Measurements from ENCODE around the gene LPCAT1. TPM values are rescaled to one million over a fixed set of nuclear protein-coding genes. Genes with fewer than 3 reads are reported as not detected.

LPCAT1 gene
- total RNA-seq, 1 donor from 2014 or later, result 108 TPM

GRCh38 chr5:1468629-1469527 lies 54.9 kb downstream of the LPCAT1 start:
- Histone ChIP-seq H3K4me3 (no peak overlapping the region), H3K9me3 (ENCODE audit: low read depth) (no peaks in the 10 kb centered on the region), H3K36me3 (no peaks in the 10 kb centered on the region), H3K79me2 (ENCODE audit: low read depth) (no peaks in the 10 kb centered on the region), H3K9ac (no peak overlapping the region), H3K4me2 (no peak overlapping the region), H4K20me1 (ENCODE audit: low read depth) (no peaks in the 10 kb centered on the region), H3K27ac (no peak overlapping the region), H3F3A (ENCODE audit: low read depth) (peaks cover 19% of the 10 kb centered on the region), H2AFZ (replicated peaks) (no peak overlapping the region), H3K4me1 (no peaks in the 10 kb centered on the region), H3K27me3 (no peaks in the 10 kb centered on the region)
- H3K9me3 Mint-ChIP-seq, result peaks cover 9% of the 10 kb centered on the region
- no peak overlapping the region for H3K4me3 Mint-ChIP-seq
- peaks cover 30% of the 10 kb centered on the region for H3K36me3 Mint-ChIP-seq
- no peak for TF ChIP-seq EZH2phosphoT487 (IDR thresholded peaks at IDR 0.05)
- TF ChIP-seq, protein P1, sequence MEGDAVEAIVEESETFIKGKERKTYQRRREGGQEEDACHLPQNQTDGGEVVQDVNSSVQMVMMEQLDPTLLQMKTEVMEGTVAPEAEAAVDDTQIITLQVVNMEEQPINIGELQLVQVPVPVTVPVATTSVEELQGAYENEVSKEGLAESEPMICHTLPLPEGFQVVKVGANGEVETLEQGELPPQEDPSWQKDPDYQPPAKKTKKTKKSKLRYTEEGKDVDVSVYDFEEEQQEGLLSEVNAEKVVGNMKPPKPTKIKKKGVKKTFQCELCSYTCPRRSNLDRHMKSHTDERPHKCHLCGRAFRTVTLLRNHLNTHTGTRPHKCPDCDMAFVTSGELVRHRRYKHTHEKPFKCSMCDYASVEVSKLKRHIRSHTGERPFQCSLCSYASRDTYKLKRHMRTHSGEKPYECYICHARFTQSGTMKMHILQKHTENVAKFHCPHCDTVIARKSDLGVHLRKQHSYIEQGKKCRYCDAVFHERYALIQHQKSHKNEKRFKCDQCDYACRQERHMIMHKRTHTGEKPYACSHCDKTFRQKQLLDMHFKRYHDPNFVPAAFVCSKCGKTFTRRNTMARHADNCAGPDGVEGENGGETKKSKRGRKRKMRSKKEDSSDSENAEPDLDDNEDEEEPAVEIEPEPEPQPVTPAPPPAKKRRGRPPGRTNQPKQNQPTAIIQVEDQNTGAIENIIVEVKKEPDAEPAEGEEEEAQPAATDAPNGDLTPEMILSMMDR (IDR thresholded peaks at IDR 0.05), result no peak
- no peak for TF ChIP-seq EZH2 (IDR thresholded peaks at IDR 0.05)
- no peak for DNase-seq (ENCODE audit: low spot score)
- peaks cover 16% of the 10 kb centered on the region for H3K4me1 Mint-ChIP-seq
- peaks cover 15% of the 10 kb centered on the region for H3K27me3 Mint-ChIP-seq (ENCODE audit: insufficient read depth, low read depth)
- H3K27ac Mint-ChIP-seq, result peak overlapping the region; percentile 33

- Histone ChIP-seq H2AFZ (replicated peaks) (no peak overlapping the region), H3K36me3 (no peaks in the 10 kb centered on the region), H3K9me3 (ENCODE audit: low read depth) (no peaks in the 10 kb centered on the region), H3F3A (ENCODE audit: low read depth) (peaks cover 19% of the 10 kb centered on the region), H3K9ac (no peak overlapping the region), H4K20me1 (ENCODE audit: low read depth) (no peaks in the 10 kb centered on the region), H3K4me2 (no peak overlapping the region), H3K79me2 (ENCODE audit: low read depth) (no peaks in the 10 kb centered on the region), H3K4me1 (no peaks in the 10 kb centered on the region), H3K27me3 (no peaks in the 10 kb centered on the region), H3K4me3 (no peak overlapping the region), H3K27ac (no peak overlapping the region)
- TF ChIP-seq, protein P1 (IDR thresholded peaks at IDR 0.05), result peak; percentile 83
- no peak for TF ChIP-seq EZH2phosphoT487 (IDR thresholded peaks at IDR 0.05)
- Mint-ChIP-seq H3K27me3 (ENCODE audit: insufficient read depth, low read depth) (peaks cover 20% of the 10 kb centered on the region), H3K9me3 (peaks cover 9% of the 10 kb centered on the region), H3K4me3 (no peak overlapping the region), H3K27ac (peak overlapping the region; percentile 46), H3K36me3 (peaks cover 30% of the 10 kb centered on the region), H3K4me1 (peaks cover 16% of the 10 kb centered on the region)
- peak; percentile 77 for DNase-seq (ENCODE audit: low spot score)
Observed at GRCh38 chr5:1468247-1468612, 55.5 kb downstream of the LPCAT1 start.

GRCh38 chr5:1467341-1468246 lies 56.2 kb downstream of the LPCAT1 start:
- TF ChIP-seq, protein P1 (IDR thresholded peaks at IDR 0.05), result no peak
- no peak for TF ChIP-seq EZH2 (IDR thresholded peaks at IDR 0.05)
- TF ChIP-seq EZH2phosphoT487 (IDR thresholded peaks at IDR 0.05), result no peak
- no peaks in the 10 kb centered on the region for H3K36me3 ChIP-seq
- no peak for DNase-seq (ENCODE audit: low spot score)

More at GRCh38 chr5:1467341-1468246, 56.2 kb downstream of the LPCAT1 start:
- Histone ChIP-seq H3K9me3 (ENCODE audit: low read depth) (no peaks in the 10 kb centered on the region), H3K79me2 (ENCODE audit: low read depth) (no peaks in the 10 kb centered on the region), H3K4me2 (no peak overlapping the region), H3K27me3 (no peaks in the 10 kb centered on the region), H2AFZ (replicated peaks) (no peak overlapping the region), H3K27ac (no peak overlapping the region), H3F3A (ENCODE audit: low read depth) (peaks cover 19% of the 10 kb centered on the region), H3K9ac (no peak overlapping the region), H3K4me1 (no peaks in the 10 kb centered on the region), H3K4me3 (no peak overlapping the region), H4K20me1 (ENCODE audit: low read depth) (no peaks in the 10 kb centered on the region)
- Mint-ChIP-seq H3K27ac (peak overlapping the region; percentile 46), H3K9me3 (peaks cover 9% of the 10 kb centered on the region), H3K4me1 (peaks cover 18% of the 10 kb centered on the region), H3K4me3 (no peak overlapping the region), H3K36me3 (peaks cover 28% of the 10 kb centered on the region), H3K27me3 (ENCODE audit: insufficient read depth, low read depth) (peaks cover 20% of the 10 kb centered on the region)

All from neural progenitor cell (in vitro differentiated cells).